ENCODE results near the gene EIF4G2. TPM values are rescaled to one million over a fixed set of nuclear protein-coding genes. Genes with fewer than 3 reads are reported as not detected.
"Not testable (repeated sequence)": the region's sequence is repeated elsewhere in the genome, so short reads cannot be mapped to it uniquely, and the experiment has no call there.

Gene EIF4G2
- total and polyA plus RNA-seq, 11 donors, result 142 to 1,111 (median 796) TPM

- TF ChIP-seq POLR2A (IDR thresholded peaks at IDR 0.05) (no peak), CTCF (IDR thresholded peaks at IDR 0.05) (no peak)
- intact Hi-C loops (cut with DNase I), result no loop called here
- no peak for ATAC-seq
- H3K27me3 ChIP-seq, result no peaks in the 10 kb centered on the region
- no peak overlapping the region for H3K4me3 ChIP-seq
- WGBS, 4 donors, result 84 to 98% (median 96%) methylated on average over 2 of the region's 2 CpGs
- H3K27ac ChIP-seq, result no peak overlapping the region
- no peak for DNase-seq
- peaks cover 0 to 3% (median 0%) of the 10 kb centered on the region in 12 donors for H3K4me1 ChIP-seq
- H3K36me3 ChIP-seq, result no peaks in the 10 kb centered on the region
- no peaks in the 10 kb centered on the region for H3K9me3 ChIP-seq
Observed at GRCh38 chr11:10828402-10828801, 19.7 kb upstream of the EIF4G2 start.

GRCh38 chr11:10824888-10825287, 16.2 kb upstream of the EIF4G2 start:
- no peak for ATAC-seq
- intact Hi-C loops (cut with DNase I), result no loop called here
- no peak for DNase-seq
- H3K27ac ChIP-seq, result no peak overlapping the region
- peaks cover 0 to 9% (median 0%) of the 10 kb centered on the region in 12 donors for H3K4me1 ChIP-seq
- TF ChIP-seq CTCF (IDR thresholded peaks at IDR 0.05) (no peak), POLR2A (IDR thresholded peaks at IDR 0.05) (no peak)
- H3K27me3 ChIP-seq, result no peaks in the 10 kb centered on the region
- H3K36me3 ChIP-seq, result no peaks in the 10 kb centered on the region
- H3K4me3 ChIP-seq, result no peak overlapping the region
- no peaks in the 10 kb centered on the region for H3K9me3 ChIP-seq
- WGBS, 4 donors, result 66 to 78% (median 68%) methylated on average over 3 of the region's 3 CpGs

DNA sequence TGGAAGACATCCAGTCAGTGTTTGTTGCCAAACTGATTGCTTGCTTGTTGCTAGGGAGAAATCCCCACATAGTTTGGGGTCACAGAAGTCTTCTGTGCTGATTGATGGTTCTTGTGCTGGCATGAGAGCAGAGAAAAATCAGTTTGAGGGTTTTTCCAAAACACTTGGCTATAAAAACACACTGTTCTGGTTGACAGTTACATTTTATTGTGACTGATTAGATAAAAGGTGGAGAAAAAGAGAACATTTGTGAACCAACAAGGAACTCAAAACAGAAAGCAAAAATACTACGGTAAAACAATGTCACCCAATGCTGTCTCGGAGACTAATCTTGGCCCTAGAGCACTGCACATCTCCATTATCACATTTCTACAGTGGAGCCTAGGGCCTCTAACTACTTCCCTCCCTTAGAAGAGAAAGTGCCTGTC, 14.4 kb upstream of the EIF4G2 start:
- intact Hi-C loops (cut with DNase I), result no loop called here
- no peak for ATAC-seq
- H3K36me3 ChIP-seq, result no peaks in the 10 kb centered on the region
- H3K27me3 ChIP-seq, result no peaks in the 10 kb centered on the region
- no peak overlapping the region for H3K4me3 ChIP-seq
- 55 to 72% (median 60%) methylated on average over 2 of the region's 2 CpGs for WGBS, 4 donors
- TF ChIP-seq CTCF (IDR thresholded peaks at IDR 0.05) (no peak), POLR2A (IDR thresholded peaks at IDR 0.05) (no peak)
- no peak for DNase-seq
- peaks cover 0 to 9% (median 0%) of the 10 kb centered on the region in 12 donors for H3K4me1 ChIP-seq
- H3K9me3 ChIP-seq, result no peaks in the 10 kb centered on the region
- H3K27ac ChIP-seq, result no peak overlapping the region

DNA sequence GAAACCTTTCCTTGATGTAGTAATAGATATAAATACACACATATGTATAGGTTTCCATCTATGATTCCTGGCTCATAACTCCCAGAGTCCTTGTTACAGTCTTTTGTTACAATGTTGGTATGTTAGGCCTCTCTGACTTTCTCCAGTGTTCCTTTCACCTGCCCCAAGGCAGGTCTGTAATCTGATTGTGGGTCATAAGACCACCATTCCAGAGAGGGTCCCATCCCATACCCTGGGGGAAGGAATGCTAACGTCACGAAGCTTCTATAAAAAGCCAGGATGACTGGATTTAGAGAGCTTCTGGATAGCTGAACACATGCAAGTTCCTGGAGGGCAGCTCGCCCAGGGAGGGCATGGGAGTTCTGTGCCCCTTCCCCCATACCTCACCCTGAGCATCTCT, 13.8 kb upstream of the EIF4G2 start:
- DNase-seq; ATAC-seq; H3K27ac ChIP-seq; intact Hi-C loops (cut with DNase I); H3K27me3 ChIP-seq; H3K4me1 ChIP-seq; H3K36me3 ChIP-seq; H3K9me3 ChIP-seq; H3K4me3 ChIP-seq: not testable (repeated sequence)
- WGBS, 4 donors, result 82 to 84% (median 84%) methylated on average over 3 of the region's 3 CpGs

DNA sequence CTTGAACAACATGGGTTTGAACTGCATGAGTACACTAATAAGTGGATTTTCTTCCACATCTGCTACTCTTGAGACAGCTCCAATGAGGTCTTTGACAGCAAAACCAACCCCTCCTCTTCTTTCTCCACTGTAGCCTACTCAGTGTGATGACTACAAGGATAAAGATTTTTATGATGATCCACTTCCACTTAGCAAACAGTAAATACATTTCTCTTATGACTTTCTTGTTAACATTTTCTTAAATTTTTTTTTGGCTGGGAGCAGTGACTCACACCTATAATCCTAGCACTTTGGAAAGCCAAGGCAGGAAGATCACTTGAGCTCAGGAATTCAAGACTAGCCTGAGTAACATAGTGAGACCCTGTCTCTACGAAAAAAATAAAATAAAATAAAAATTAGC, 9.9 kb upstream of the EIF4G2 start:
- Histone ChIP-seq H3K36me3 (no peaks in the 10 kb centered on the region), H3K9me3 (no peaks in the 10 kb centered on the region), H3K27ac (no peak overlapping the region), H3K4me3 (no peak overlapping the region), H3K27me3 (no peaks in the 10 kb centered on the region), H3K4me1 (peaks cover 0 to 7% (median 0%) of the 10 kb centered on the region in 12 donors)
- intact Hi-C loops (cut with DNase I), result no loop called here
- WGBS, 4 donors, result 89 to 100% (median 91%) methylated on average over 1 of the region's 1 CpG
- no peak for TF ChIP-seq CTCF (IDR thresholded peaks at IDR 0.05)
- TF ChIP-seq POLR2A (IDR thresholded peaks at IDR 0.05), result no peak
- ATAC-seq (no peak), DNase-seq (no peak)

Measured in heart left ventricle (tissue), 16 donors.